ENCODE results near the gene TLE1. TPM values are rescaled to one million over a fixed set of nuclear protein-coding genes. Genes with fewer than 3 reads are reported as not detected.
A peak's percentile ranks its signal among the peaks of the same experiment; 100 is the strongest.

TLE1 gene
- total RNA-seq, 1 experiment from 2014 or later = 49.0 TPM

- BruUV-seq (replicated peaks) = no TSS peak
- no peaks in the 10 kb centered on the region for H3K9me3 ChIP-seq (ENCODE audit: low read length)
- H3K4me1 ChIP-seq (ENCODE audit: insufficient read depth, low read length) = peaks cover 24% of the 10 kb centered on the region
- intact Hi-C loops (cut with micrococcal nuclease) = no loop called here
- ChIA-PET POLR2A (ENCODE audit: unreplicated experiment) (no interaction called here), CTCF (no interaction called here)
- H3K27me3 ChIP-seq (ENCODE audit: low read length) = no peaks in the 10 kb centered on the region
- H3K4me3 ChIP-seq (ENCODE audit: low read length) = no peak overlapping the region
- DNase-seq (no peak), ATAC-seq (no peak)
- H3K27ac ChIP-seq (ENCODE audit: low read length) = no peak overlapping the region
- no peaks in the 10 kb centered on the region for H3F3A ChIP-seq (ENCODE audit: low read length, unreplicated experiment)
- no peaks in the 10 kb centered on the region for H3K9me2 ChIP-seq (replicated peaks; ENCODE audit: low read length)
- H3K4me2 ChIP-seq (ENCODE audit: low read length) = no peak overlapping the region
- H2AFZ ChIP-seq (ENCODE audit: low read length) = no peak overlapping the region
- peaks cover 36% of the 10 kb centered on the region for H3K36me3 ChIP-seq (ENCODE audit: low read depth, low read length)
- no peak for TF ChIP-seq EZH2phosphoT487 (IDR thresholded peaks at IDR 0.05; ENCODE audit: borderline replicate concordance, low read length)
- no peak for TF ChIP-seq CTCF (conservative IDR thresholded peaks at IDR 0.05; ENCODE audit: low read depth, low read length)
- no peak for TF ChIP-seq EZH2 (IDR thresholded peaks at IDR 0.05; ENCODE audit: low read length, unreplicated experiment)
- H3K79me2 ChIP-seq (ENCODE audit: low read length) = peaks cover 41% of the 10 kb centered on the region
- H4K20me1 ChIP-seq (ENCODE audit: low read length) = no peaks in the 10 kb centered on the region
- H3K9ac ChIP-seq (ENCODE audit: low read length) = no peak overlapping the region
These were observed 38.5 kb downstream of the TLE1 start for GRCh38 chr9:81650586-81651515.

GRCh38 chr9:81649475-81650240 lies 39.7 kb downstream of the TLE1 start:
- H3K9me3 ChIP-seq (ENCODE audit: low read length) = no peaks in the 10 kb centered on the region
- no peak overlapping the region for H3K4me3 ChIP-seq (ENCODE audit: low read length)
- H3K36me3 ChIP-seq (ENCODE audit: low read depth, low read length) = peaks cover 36% of the 10 kb centered on the region
- POLR2A ChIA-PET (ENCODE audit: unreplicated experiment) = no interaction called here
- ATAC-seq (no peak), DNase-seq (no peak)
- H3K27me3 ChIP-seq (ENCODE audit: low read length) = no peaks in the 10 kb centered on the region
- H3F3A ChIP-seq (ENCODE audit: low read length, unreplicated experiment) = no peaks in the 10 kb centered on the region
- no peaks in the 10 kb centered on the region for H4K20me1 ChIP-seq (ENCODE audit: low read length)
- no peak overlapping the region for H2AFZ ChIP-seq (ENCODE audit: low read length)
- TF ChIP-seq EZH2phosphoT487 (IDR thresholded peaks at IDR 0.05; ENCODE audit: borderline replicate concordance, low read length) = no peak
- H3K9me2 ChIP-seq (replicated peaks; ENCODE audit: low read length) = no peaks in the 10 kb centered on the region
- intact Hi-C loops (cut with micrococcal nuclease) = no loop called here
- H3K9ac ChIP-seq (ENCODE audit: low read length) = no peak overlapping the region
- TSS peak; percentile 8 for BruUV-seq (replicated peaks)
- H3K4me1 ChIP-seq (ENCODE audit: insufficient read depth, low read length) = peaks cover 18% of the 10 kb centered on the region
- no peak overlapping the region for H3K27ac ChIP-seq (ENCODE audit: low read length)
- H3K79me2 ChIP-seq (ENCODE audit: low read length) = peaks cover 29% of the 10 kb centered on the region
- no peak overlapping the region for H3K4me2 ChIP-seq (ENCODE audit: low read length)
- CTCF ChIA-PET = no interaction called here

GRCh38 chr9:81648891-81649290 lies 40.5 kb downstream of the TLE1 start:
- Histone ChIP-seq H3K36me3 (ENCODE audit: low read depth, low read length) (peaks cover 40% of the 10 kb centered on the region), H3K4me3 (ENCODE audit: low read length) (no peak overlapping the region), H3K79me2 (ENCODE audit: low read length) (peaks cover 29% of the 10 kb centered on the region), H3F3A (ENCODE audit: low read length, unreplicated experiment) (no peaks in the 10 kb centered on the region), H2AFZ (ENCODE audit: low read length) (no peak overlapping the region), H3K4me1 (ENCODE audit: insufficient read depth, low read length) (peaks cover 21% of the 10 kb centered on the region), H3K9ac (ENCODE audit: low read length) (no peak overlapping the region), H3K4me2 (ENCODE audit: low read length) (no peak overlapping the region), H4K20me1 (ENCODE audit: low read length) (no peaks in the 10 kb centered on the region), H3K9me3 (ENCODE audit: low read length) (no peaks in the 10 kb centered on the region), H3K27ac (ENCODE audit: low read length) (no peak overlapping the region), H3K27me3 (ENCODE audit: low read length) (no peaks in the 10 kb centered on the region), H3K9me2 (replicated peaks; ENCODE audit: low read length) (no peaks in the 10 kb centered on the region)
- no peak for TF ChIP-seq EZH2phosphoT487 (IDR thresholded peaks at IDR 0.05; ENCODE audit: borderline replicate concordance, low read length)
- TF ChIP-seq EZH2 (IDR thresholded peaks at IDR 0.05; ENCODE audit: low read length, unreplicated experiment) = no peak
- TF ChIP-seq CTCF (conservative IDR thresholded peaks at IDR 0.05; ENCODE audit: low read depth, low read length) = no peak
- intact Hi-C loops (cut with micrococcal nuclease) = no loop called here
- POLR2A ChIA-PET (ENCODE audit: unreplicated experiment) = no interaction called here
- CTCF ChIA-PET = no interaction called here
- BruUV-seq (replicated peaks) = no TSS peak
- ATAC-seq (no peak), DNase-seq (no peak)

Data from PC-3 (cell line).